Parathyroid adenoma (tissue), 2 donors: ENCODE data around the gene MAGI1.

Experiments
- H2AFZ ChIP-seq: fragments of 300-600 bp; sonication (generic); one replicate; pipeline ENCODE4 v1.7.0; 2017; ENCODE audit warnings: antibody characterized with exemption, mild to moderate bottlenecking
- H3K27ac ChIP-seq: fragments of 300-600 bp; sonication (generic); one replicate; pipeline ENCODE4 v1.7.0; 2017
- H3K27me3 ChIP-seq: fragments of 300-600 bp; sonication (generic); one replicate; pipeline ENCODE4 v1.7.0; 2017; ENCODE audit warnings: low read length; ENCODE audit not compliant: control insufficient read depth, insufficient read depth
- H3K36me3 ChIP-seq: fragments of 300-600 bp; sonication (generic); one replicate; pipeline ENCODE4 v1.7.0; 2017; ENCODE audit warnings: low read length; ENCODE audit not compliant: control insufficient read depth, insufficient read depth
- H3K4me1 ChIP-seq: fragments of 300-600 bp; sonication (generic); one replicate; pipeline ENCODE4 v1.7.0; 2017; ENCODE audit warnings: control low read depth
- H3K4me2 ChIP-seq: fragments of 300-600 bp; sonication (generic); one replicate; pipeline ENCODE4 v1.7.0; 2017; ENCODE audit warnings: low read length
- H3K4me3 ChIP-seq: fragments of 300-600 bp; sonication (generic); one replicate; pipeline ENCODE4 v1.7.0; 2017; ENCODE audit warnings: low read depth, low read length
- H3K79me2 ChIP-seq: fragments of 300-600 bp; sonication (generic); one replicate; pipeline ENCODE4 v1.7.0; 2017; ENCODE audit warnings: control low read depth
- H3K9ac ChIP-seq: fragments of 300-600 bp; sonication (generic); one replicate; pipeline ENCODE4 v1.7.0; 2017; ENCODE audit warnings: mild to moderate bottlenecking
- H3K9me3 ChIP-seq: fragments of 300-600 bp; sonication (generic); one replicate; pipeline ENCODE4 v1.7.0; 2017; ENCODE audit warnings: low read length; ENCODE audit not compliant: control insufficient read depth
- TF ChIP-seq, protein P1 (sequence below): fragments of 300-600 bp; sonication (generic); IDR thresholded peaks from one replicate; pipeline ENCODE4 v1.7.0; 2017; ENCODE audit warnings: antibody characterized with exemption, mild to moderate bottlenecking
- donor health status: primary hyperparathyroidism.

The MAGI1 gene

GRCh38 chr3:65811086-65811761 is 227.5 kb downstream of the MAGI1 start:
- Histone ChIP-seq H3K36me3 (no peaks in the 10 kb centered on the region), H3K27me3 (no peaks in the 10 kb centered on the region), H2AFZ (no peak overlapping the region), H3K79me2 (no peaks in the 10 kb centered on the region), H3K9ac (no peak overlapping the region), H3K4me3 (no peak overlapping the region), H3K9me3 (no peaks in the 10 kb centered on the region), H3K27ac (no peak overlapping the region), H3K4me1 (no peaks in the 10 kb centered on the region), H3K4me2 (no peak overlapping the region)
- TF ChIP-seq, protein P1, sequence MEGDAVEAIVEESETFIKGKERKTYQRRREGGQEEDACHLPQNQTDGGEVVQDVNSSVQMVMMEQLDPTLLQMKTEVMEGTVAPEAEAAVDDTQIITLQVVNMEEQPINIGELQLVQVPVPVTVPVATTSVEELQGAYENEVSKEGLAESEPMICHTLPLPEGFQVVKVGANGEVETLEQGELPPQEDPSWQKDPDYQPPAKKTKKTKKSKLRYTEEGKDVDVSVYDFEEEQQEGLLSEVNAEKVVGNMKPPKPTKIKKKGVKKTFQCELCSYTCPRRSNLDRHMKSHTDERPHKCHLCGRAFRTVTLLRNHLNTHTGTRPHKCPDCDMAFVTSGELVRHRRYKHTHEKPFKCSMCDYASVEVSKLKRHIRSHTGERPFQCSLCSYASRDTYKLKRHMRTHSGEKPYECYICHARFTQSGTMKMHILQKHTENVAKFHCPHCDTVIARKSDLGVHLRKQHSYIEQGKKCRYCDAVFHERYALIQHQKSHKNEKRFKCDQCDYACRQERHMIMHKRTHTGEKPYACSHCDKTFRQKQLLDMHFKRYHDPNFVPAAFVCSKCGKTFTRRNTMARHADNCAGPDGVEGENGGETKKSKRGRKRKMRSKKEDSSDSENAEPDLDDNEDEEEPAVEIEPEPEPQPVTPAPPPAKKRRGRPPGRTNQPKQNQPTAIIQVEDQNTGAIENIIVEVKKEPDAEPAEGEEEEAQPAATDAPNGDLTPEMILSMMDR: no peak

- H3K9ac ChIP-seq: no peak overlapping the region
- H3K4me3 ChIP-seq: no peak overlapping the region
- no peak overlapping the region for H2AFZ ChIP-seq
- TF ChIP-seq, protein P1: no peak
- no peak overlapping the region for H3K27ac ChIP-seq
- H3K79me2 ChIP-seq: no peaks in the 10 kb centered on the region
- H3K9me3 ChIP-seq: no peaks in the 10 kb centered on the region
- H3K36me3 ChIP-seq: no peaks in the 10 kb centered on the region
- no peaks in the 10 kb centered on the region for H3K4me1 ChIP-seq
- no peaks in the 10 kb centered on the region for H3K27me3 ChIP-seq
- no peak overlapping the region for H3K4me2 ChIP-seq
These were observed 228.4 kb downstream of the MAGI1 start for GRCh38 chr3:65810302-65810701.

DNA sequence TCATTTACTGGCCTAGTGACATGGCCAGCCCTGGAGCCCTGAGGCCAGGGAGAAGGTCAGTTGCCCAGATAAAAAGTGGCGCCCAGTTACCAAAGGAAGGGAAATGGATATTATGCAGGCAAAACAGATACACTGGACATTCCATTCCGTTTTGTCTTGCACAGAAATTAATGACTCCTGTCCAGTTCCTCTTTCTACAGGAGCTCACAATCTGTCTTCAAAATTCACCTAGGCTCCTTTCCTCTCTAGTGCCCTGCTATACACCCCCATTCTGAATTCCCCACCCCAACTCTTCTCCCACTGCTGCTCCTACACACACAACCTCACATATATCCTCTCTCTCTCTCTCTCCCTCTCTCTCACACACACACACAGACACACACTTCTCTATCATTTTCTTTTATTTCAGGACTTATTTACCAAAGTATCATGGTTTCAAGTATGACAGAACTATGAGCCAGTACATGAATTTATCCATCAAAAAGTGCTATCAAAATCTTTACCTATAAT is 229.0 kb downstream of the MAGI1 start:
- H3K27me3 ChIP-seq: no peaks in the 10 kb centered on the region

GRCh38 chr3:65808824-65809223 is 229.9 kb downstream of the MAGI1 start:
- Histone ChIP-seq H3K27me3 (no peaks in the 10 kb centered on the region), H3K36me3 (no peaks in the 10 kb centered on the region), H3K9ac (no peak overlapping the region), H3K27ac (no peak overlapping the region), H3K4me2 (no peak overlapping the region), H3K4me3 (no peak overlapping the region), H3K9me3 (no peaks in the 10 kb centered on the region), H3K79me2 (no peaks in the 10 kb centered on the region), H2AFZ (no peak overlapping the region), H3K4me1 (no peaks in the 10 kb centered on the region)
- TF ChIP-seq, protein P1: no peak

More for the DNA sequence above, 229.0 kb downstream of the MAGI1 start:
- Histone ChIP-seq H3K4me3 (no peak overlapping the region), H3K4me2 (no peak overlapping the region), H2AFZ (no peak overlapping the region), H3K79me2 (no peaks in the 10 kb centered on the region), H3K27ac (no peak overlapping the region), H3K9ac (no peak overlapping the region), H3K9me3 (no peaks in the 10 kb centered on the region), H3K4me1 (no peaks in the 10 kb centered on the region), H3K36me3 (no peaks in the 10 kb centered on the region)
- TF ChIP-seq, protein P1: no peak

DNA sequence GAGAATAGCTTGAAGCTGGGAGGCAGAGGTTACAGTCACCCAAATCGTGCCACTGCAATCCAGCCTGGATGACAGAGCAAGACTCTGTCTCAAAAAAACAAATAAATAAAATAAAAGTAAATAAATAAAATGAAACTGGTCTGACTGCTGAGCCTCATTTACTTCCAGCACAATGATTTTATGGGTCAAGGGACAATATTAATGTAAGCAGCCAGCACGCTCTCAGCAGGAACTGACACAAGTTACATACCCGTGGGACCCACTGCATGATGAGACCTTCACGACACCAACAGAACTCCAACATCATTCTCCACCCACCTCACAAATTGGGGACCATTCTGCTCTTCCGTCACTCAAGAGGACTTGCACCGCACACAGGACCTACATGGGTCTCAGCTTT is 230.3 kb downstream of the MAGI1 start:
- Histone ChIP-seq H3K27me3 (no peaks in the 10 kb centered on the region), H3K36me3 (no peaks in the 10 kb centered on the region), H2AFZ (no peak overlapping the region), H3K4me3 (no peak overlapping the region), H3K4me2 (no peak overlapping the region), H3K9me3 (no peaks in the 10 kb centered on the region), H3K79me2 (no peaks in the 10 kb centered on the region), H3K4me1 (no peaks in the 10 kb centered on the region), H3K27ac (no peak overlapping the region), H3K9ac (no peak overlapping the region)
- TF ChIP-seq, protein P1: no peak
